ENCODE measurements around the gene INTS15.
"Not testable (repeated sequence)": the region's sequence is repeated elsewhere in the genome, so short reads cannot be mapped to it uniquely, and the experiment has no call there.

DNA sequence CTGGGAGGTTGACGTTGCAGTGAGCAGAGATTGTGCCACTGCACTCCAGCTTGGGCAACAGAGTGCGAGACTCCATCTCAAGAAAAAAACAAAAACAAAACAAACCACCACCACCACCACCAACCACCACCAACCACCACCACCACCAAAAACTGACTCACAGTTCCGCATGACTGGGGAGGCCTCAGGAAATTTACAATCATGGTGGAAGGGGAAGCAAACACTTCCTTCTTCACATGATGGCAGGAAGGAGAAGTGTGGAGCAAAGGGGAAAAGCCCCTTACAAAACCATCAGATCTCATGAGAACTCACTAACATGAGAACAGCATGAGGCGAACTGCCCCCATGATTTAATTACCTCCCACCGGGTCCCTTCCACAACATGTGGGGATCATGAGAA is 45.1 kb downstream of the INTS15 start:
- TF ChIP-seq, protein P1, sequence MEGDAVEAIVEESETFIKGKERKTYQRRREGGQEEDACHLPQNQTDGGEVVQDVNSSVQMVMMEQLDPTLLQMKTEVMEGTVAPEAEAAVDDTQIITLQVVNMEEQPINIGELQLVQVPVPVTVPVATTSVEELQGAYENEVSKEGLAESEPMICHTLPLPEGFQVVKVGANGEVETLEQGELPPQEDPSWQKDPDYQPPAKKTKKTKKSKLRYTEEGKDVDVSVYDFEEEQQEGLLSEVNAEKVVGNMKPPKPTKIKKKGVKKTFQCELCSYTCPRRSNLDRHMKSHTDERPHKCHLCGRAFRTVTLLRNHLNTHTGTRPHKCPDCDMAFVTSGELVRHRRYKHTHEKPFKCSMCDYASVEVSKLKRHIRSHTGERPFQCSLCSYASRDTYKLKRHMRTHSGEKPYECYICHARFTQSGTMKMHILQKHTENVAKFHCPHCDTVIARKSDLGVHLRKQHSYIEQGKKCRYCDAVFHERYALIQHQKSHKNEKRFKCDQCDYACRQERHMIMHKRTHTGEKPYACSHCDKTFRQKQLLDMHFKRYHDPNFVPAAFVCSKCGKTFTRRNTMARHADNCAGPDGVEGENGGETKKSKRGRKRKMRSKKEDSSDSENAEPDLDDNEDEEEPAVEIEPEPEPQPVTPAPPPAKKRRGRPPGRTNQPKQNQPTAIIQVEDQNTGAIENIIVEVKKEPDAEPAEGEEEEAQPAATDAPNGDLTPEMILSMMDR (optimal IDR thresholded peaks at IDR 0.05 in 1 of 3, IDR thresholded peaks at IDR 0.05 in 1 of 3, conservative IDR thresholded peaks at IDR 0.05 in 1 of 3; ENCODE audit: extremely low read depth in 1 of 3, insufficient read depth in 2 of 3, low read length in 3 of 3): not testable (repeated sequence)
- TF ChIP-seq EZH2 (IDR thresholded peaks at IDR 0.05; ENCODE audit: low read length): not testable (repeated sequence)
